KBM-7 (cell line): ENCODE measurements around the gene LVRN.

ENCODE experiments used
- DNase-seq: peaks from one replicate; pipeline ENCODE4 v3.0.0-alpha.2; 2015
- in situ Hi-C: fragments of 300-500 bp; cut with MboI; formaldehyde crosslinking; loops from 2 replicates; pipeline ENCODE4 v1.14.3; 2020; ENCODE audit warnings: low sequenced_read_pairs, low pct_unique_long_range_greater_than_20kb, mixed read lengths

Gene LVRN

DNA sequence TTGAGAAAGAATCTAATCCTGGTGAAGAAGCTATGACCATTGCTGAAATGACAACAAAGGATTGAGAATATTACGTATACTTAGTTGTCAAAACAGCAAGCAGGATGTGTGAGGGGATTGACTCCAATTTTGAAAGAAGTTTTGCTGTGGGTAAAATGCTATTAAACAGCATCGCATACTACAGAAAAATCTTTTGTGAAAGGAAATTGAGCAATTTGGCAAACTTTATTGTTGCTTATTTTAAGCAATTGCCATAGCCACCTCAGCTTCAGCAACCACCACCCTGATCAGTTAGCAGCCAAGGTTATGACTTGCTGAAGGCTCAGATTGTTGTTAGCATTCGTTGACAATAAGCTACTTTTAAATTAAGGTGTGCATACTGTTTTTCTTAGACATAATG is 47.5 kb downstream of the LVRN start:
- in situ Hi-C loops: no loop called here
- no peak for DNase-seq

DNA sequence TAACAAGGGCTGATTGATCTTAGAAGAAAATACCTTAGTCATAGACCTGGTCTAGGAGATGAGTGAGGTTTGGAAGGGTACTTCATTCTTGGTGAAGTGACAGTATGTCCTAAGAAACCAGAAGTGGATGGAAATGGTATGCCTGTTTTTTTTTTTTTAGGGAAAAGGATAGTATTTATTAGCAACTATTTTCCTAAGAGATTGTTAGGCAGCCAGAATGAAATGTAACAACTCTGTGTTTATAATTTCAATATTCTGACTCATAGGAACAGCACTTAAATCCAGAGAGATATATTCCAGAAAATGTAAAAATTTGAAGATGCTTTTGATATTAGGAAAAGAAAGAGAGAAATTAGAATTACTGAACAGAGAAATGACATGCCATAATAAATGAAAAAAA is 48.8 kb downstream of the LVRN start:
- in situ Hi-C loops: no loop called here
- DNase-seq: no peak

DNA sequence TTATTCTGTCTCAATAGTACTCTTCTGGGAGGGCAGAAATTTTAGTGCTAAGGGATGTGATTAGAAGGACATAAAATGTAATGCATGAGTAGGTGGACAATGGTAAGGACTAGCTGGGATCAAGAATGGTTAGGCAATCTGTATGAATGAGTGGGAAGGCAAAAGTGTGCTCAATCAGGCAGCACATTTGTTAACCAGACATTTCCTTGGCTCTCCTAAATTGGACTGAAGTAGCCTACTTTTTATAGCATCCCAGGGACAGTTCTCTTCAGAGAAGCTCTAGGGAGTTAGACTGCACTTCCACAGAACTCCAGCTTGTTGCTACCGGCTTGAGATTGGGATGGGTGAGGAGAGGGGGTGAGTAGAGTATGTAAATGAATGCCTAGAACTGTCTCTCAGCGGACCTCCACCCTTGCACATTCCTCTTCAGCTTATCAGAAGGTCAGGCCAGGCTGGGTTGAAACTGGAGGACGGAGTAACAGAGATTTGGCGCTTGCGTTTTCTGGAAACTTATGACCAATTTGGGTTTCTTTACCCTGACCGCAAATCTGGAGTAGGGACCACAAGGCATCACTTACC is 51.0 kb downstream of the LVRN start:
- no peak for DNase-seq
- in situ Hi-C loops: no loop called here

DNA sequence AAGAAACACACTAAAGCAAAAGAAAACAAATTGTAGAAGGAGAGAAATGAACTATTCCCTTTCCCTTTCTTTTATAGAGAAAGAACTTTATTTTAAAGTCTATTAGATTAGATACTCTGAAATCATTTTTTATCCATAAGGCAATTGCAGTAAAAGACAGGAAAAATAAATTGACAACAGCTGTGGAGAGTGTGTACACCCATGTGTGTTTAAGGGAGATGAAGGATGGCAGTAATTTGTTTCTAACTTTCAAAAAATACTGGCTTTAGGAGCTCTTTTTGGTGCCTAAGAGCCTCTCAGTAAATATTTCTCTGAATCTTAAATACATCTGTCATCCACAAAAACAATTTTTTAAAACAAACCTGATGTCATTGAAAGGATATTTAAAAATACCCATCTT is 51.7 kb downstream of the LVRN start:
- in situ Hi-C loops: no loop called here

DNA sequence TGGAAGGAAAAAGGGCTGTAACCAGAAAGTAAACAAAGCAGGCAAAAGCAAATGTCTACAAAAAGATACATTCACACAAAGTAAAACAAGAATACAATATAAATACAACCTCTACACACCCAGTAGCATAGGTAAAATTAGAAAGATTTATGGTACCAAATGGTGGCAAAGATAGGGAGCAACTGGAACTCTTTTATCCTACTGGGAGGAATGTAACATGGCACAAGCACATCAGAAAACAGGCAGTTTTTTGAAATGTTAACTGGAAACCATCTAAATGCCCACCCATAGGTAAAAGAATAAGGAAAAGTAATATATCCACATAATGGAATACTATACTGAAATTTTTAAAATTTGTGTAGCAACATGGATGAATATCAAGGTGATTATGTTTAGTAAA is 61.3 kb downstream of the LVRN start:
- in situ Hi-C loops: no loop called here
- DNase-seq: no peak

More for the DNA sequence above, 51.7 kb downstream of the LVRN start:
- no peak for DNase-seq

DNA sequence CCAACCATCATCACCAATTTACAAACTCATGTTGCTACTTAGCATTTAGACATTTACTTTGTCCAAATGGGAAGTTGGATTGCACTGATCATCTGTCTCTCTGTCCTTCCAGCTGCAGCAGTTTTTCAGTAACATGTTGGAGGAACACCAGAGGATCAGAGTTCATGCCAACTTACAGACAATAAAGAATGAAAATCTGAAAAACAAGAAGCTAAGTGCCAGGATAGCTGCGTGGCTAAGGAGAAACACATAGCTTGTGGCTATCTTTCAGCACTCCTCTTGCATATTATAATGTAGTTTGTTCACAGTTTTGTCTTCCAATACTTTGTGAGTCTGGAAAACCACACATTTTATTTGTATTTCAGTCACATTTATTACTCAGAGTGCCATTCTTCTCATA is 63.6 kb downstream of the LVRN start:
- in situ Hi-C loops: no loop called here
- DNase-seq: no peak

DNA sequence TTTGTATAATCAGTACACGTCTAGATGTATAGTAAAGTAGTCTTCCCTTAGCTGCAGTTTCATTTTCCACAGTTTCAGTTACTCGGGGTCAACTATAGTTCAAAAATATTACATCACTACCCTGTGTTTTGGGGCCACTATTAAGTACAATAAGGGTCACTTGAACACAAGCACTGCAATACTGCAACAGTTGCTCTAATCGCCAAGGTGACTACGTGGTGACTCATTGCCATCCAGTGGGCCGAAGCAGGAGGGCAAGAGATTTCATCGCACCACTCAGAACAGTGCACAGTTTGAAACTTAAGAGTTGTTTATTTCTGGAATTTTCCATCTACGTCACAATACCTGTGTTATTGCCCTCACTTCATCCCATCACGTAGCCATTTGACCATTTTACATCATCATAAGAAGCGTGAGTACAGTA is 69.8 kb downstream of the LVRN start, which contains the start of gene ARL14EPL:
Gene ARL14EPL, plus strand, starts transcription at position 379 of the 424 bp plus-strand sequence. CDS start 18,994 bp downstream, outside the sequence.
- DNase-seq: no peak
- in situ Hi-C loops: no loop called here

DNA sequence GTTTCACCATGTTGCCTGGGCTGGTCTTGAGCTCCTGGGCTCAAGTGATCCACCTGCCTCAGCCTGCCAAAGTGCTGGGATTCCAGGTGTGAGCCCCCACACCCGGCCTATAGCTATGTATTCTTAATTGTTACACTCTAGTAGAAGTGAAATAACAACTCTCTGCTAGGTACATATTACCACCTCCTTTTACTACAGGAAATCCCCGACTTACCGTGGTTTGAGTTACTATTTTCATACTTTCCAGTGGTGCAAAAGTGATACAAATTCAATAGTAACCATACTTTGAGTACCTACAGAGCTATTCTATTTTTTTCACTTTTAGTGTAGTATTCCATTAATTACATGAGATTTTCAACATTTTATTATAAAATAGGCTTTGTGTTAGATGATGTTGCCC is 70.7 kb downstream of the LVRN start:
- in situ Hi-C loops: no loop called here
- no peak for DNase-seq

DNA sequence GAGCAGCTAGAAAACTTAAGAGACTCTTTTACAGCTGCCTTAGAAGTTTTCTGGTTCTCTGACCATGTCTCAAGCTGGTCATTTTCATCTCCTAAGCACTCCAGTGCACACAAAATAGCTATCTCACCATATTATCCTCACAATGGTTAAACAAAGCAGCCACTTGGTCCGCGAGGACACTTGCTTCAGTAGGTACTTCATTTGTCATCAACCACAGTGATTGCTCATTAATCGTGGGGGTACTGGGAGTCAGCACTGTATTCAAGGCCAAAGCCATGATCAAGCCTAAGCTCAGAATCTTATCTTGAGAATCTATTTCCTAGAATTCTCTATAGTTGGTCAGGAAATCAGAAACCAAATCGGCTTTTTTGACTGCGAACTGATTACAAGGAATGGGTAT is 72.8 kb downstream of the LVRN start:
- in situ Hi-C loops: no loop called here

DNA sequence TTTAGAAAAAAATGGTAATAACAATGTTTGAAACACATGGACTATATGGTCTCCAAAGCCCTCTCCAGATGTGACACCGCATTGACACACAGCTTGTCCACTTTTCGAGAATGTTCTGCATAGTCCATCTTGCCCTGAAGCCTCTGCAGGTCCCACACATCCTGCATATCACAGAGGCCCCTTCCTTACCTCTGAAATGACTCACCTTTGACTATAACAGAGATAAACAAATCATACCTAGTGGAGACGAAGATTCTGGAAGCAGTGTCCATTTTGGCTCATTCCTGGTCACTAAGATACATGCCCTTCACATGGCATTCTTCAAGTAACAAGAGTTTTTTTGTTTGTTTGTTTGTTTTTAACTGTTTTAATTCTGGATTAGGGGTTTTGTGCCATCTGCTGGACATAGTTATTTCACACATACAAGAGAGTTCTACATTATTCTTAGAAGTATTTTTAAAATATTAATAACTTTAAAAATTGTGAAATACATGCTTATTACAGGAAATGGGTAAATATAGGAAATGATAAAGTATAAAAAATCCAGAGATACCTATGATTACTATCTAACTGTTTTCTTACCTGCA is 75.1 kb downstream of the LVRN start:
- DNase-seq: no peak

More for the DNA sequence above, 72.8 kb downstream of the LVRN start:
- no peak for DNase-seq

DNA sequence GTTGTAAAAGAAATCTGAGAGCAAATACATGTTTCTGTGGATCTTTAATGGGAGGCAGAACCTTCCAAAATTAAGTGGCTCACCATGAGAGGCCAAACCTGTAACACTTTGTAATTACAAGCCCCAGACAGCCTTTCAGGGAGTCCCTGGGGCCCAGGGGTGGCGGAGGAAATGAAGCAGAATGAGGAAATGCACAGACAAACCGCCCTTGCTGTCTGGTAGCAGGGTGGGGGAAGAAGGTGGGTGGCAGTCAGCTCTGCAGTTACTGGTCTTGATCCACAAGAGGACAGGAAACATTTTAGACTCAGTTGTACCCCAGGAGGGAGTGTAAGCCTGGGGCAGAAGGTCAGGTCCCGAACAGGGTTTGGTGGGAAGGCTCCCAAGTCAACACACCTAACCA is 76.5 kb downstream of the LVRN start:
- peak; percentile 74 for DNase-seq
- in situ Hi-C loops: no loop called here

More for the DNA sequence above, 75.1 kb downstream of the LVRN start:
- in situ Hi-C loops: no loop called here

DNA sequence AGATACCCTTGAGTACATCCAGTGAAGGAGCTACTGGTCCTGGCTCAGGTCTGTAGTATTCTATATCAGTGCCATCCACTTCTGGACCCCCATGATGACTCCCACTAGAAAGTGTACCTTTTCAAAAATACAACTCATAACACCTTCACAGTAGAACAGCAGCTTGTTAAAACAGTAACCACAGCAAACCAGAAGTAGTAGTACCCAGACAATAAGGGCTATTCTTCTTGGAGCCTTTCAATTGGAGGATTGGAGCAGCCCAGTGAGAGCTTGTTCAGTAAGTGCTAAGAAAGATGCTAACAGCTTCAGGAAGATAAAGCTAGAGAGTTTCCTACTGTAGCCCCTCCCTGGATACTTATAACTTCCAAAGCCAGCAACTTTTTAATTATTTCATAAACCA is 80.1 kb downstream of the LVRN start:
- in situ Hi-C loops: no loop called here
- no peak for DNase-seq

DNA sequence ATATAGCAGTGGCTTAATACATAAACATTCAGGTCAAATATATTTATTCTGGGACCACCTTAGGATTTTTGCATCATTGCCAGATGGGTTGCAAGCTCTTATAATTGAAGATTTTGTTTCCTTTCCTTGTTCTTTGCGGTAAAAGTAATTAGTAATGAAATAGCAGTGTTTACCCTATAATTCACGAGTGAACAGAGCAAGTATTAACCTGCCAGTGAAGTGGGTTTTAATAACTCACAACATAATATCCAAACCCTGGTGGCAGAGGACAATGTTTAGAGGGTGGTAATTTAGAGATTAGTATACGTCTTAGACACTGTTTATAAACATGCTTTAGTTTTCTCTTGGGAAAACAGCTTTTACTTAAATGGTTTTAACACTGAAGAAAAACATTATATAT is 81.8 kb downstream of the LVRN start:
- in situ Hi-C loops: no loop called here
- DNase-seq: no peak

DNA sequence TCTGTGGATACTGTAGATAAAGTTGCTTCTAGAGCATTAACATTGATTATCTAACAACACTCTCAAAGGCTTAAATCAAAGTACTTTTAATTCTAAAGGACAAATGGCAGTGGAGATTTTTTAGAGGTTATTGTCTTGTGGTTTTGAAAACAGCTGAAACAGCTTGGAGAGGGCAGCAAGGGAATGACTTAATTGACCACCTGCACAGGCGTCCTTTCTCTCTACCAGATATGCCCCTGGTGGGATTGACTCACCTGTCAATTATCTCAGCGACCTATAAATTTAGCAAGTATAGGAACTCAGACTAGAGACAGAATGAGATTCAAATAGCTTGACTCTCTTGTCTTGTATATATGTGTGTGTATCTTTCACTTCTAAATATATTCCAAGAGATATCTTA is 83.5 kb downstream of the LVRN start:
- in situ Hi-C loops: no loop called here
- no peak for DNase-seq

DNA sequence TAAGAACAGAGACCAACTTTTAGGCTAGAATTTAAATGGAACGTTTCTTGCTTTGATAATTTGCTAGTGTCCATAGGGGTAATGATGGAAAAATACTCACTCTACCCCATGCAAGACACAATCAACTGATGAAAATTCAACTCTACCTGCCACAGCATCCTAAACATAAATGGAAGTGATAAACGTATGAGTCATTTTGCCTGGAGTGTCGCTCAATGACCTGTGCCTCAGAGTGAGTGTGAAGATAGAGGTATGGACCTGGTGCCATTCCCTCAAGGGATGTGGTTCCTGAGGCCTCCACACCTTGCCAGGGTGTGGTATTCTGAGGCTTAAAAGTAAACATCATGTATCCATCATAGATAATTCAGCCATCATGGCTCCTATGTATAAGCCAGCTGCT is 84.0 kb downstream of the LVRN start:
- no peak for DNase-seq
- in situ Hi-C loops: no loop called here

DNA sequence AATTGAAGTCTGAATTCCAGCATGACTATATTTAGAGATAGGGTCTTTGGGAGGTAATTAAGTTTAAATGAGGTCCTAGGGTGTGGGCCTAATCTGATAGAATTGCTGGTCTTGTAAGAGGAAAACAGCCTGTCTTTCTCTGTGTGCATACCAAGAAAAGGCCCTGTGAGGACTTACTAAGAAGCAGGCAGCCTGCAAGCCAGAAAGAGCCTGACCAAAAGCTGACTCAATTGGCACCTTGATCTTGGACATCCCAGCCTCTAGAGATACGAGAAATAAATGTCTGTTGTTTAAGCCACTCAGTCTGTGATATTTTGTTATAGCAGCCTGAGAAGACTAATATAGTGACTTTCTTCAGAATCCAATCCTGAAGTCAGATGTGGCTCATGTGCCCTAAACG is 84.5 kb downstream of the LVRN start:
- no peak for DNase-seq
- in situ Hi-C loops: no loop called here

DNA sequence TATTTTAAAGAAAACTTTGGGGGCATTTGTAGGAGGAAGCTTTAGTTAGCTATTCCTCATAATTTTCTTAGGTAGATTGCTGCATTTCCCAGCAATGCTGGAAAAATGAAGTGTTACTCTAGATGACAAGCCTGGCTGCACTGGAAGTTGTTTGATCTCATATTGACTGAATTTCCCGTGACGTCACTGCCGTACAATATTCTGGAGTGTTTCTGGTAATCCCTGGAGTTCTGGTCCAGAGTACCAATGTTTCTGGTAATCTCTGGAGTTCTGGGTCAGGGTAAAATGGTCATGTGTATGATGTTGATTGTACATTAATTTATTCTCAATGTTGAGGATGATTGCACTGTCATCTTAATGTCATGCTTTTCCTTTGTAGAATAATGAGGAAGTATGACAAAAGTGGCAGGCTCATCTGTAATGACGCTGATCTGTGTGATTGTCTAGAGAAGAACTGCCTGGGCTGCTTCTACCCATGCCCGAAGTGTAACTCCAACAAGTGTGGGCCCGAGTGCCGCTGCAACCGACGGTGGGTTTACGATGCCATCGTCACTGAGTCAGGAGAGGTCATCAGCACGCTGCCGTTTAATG is 96.2 kb downstream of the LVRN start:
- in situ Hi-C loops: loop anchor here (25.0 kb wide), 1 partner anchor 171 kb away; no protein-coding TSS in a partner anchor
- peak; percentile 42 for DNase-seq

DNA sequence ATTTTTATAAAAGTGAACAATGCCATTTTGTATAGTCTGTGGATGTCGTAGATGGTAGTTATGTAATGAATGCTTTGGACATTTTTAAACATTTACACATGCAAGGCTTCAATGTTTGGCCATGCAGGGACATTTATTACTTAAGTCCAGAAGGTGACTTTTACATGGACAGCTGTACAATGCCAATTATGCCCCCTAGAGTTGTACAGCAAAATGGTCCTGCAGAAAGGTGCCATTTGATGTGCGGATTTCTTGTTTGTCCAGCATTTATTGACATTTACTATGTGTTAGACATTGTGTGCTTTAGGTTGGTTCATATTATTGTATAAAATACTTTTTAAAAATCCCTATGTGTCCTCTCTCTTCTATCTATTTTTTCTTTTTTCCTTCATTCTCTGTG is 100.1 kb downstream of the LVRN start:
- in situ Hi-C loops: loop anchor here (25.0 kb wide), 1 partner anchor 175 kb away; no protein-coding TSS in a partner anchor

DNA sequence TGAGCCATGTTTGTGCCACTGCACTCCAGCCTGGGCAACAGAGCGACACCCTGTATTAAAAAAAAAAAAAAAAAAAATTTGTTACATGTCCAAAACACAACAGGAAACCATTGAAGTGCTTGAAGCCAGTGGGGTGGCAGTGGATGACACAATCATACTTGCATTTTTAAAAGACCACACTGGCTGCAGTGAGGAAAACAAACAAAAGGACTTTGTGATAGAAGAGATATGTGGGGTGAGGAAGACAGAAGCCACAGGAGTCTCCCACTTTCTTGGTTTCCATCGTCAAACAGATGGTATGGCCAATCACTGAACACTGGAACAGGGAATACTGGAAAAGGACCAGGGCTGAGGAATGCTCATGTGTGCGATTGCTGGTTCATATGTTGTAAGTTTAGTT is 101.7 kb downstream of the LVRN start:
- in situ Hi-C loops: loop anchor here (25.0 kb wide), 1 partner anchor 177 kb away; no protein-coding TSS in a partner anchor
- no peak for DNase-seq

More for the DNA sequence above, 100.1 kb downstream of the LVRN start:
- no peak for DNase-seq

DNA sequence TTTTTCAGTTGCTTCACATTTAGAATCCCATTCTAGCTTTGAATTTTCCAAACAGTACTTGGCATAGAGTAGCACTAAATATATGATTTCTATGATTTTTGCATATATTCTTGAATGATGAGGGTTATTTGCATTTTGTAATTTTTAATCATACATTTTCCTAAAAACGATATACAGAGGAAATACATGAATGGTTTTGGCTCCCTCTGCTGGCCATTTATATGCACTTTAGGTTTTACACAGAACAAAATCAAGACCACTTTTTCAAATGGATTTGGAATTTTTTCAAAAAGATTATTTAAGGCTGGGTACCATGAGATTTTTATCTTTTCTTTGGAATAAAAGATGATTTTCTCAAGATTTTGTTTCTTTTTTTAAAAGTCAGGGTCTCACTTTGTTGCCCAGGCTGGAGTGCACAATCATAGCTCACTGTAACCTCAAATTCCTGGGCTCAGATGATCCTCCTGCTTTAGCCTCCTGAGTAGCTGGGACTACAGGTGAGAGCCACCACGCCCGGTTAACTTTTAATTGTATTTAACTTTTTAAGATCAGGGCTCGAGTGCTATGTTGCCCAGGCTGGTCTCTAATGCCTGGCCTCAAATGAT is 105.9 kb downstream of the LVRN start:
- peak; percentile 66 for DNase-seq
- in situ Hi-C loops: loop anchor here (25.0 kb wide), 1 partner anchor 181 kb away; no protein-coding TSS in a partner anchor
